Activated naive CD8-positive, alpha-beta T cell treated with anti-CD3 and anti-CD28 coated beads, Interleukin-2, amount 10 ng/mL, durations not matched to agents 7 days and 5 days (primary cell): ENCODE results near the gene SMARCA1. TPM values are rescaled to one million over a fixed set of nuclear protein-coding genes. Genes with fewer than 3 reads are reported as not detected.

Experiments used
- total RNA-seq, 2 experiments: library from RNA; stranded (reverse); gene quantifications; one replicate each; pipeline ENCODE4 v1.2.3, GENCODE V29; 2021

SMARCA1 gene
- total RNA-seq, 2 experiments from 2014 or later = 0.17 TPM; not detected in 1

Other genes starting within 250 kb of the SMARCA1 start
- gene OCRL, start 16.8 kb upstream of the SMARCA1 start, total RNA-seq = 1 to 10 TPM; 1.4 to 2.2 TPM
- gene APLN, start 131.5 kb upstream of the SMARCA1 start, total RNA-seq = 1 to 10 TPM; 1.9 to 2.4 TPM
- gene XPNPEP2, start 215.5 kb upstream of the SMARCA1 start, total RNA-seq = under 1 TPM; 0.65 to 0.67 TPM